ENCODE results near the gene AKT3. TPM values are rescaled to one million over a fixed set of nuclear protein-coding genes. Genes with fewer than 3 reads are reported as not detected.
"Not testable (repeated sequence)": the region's sequence is repeated elsewhere in the genome, so short reads cannot be mapped to it uniquely, and the experiment has no call there.

AKT3 gene
- total RNA-seq, 4 donors from 2014 or later = 8.5 to 16.0 (median 15.2) TPM

- Histone ChIP-seq H3K27ac (no peak overlapping the region), H3K4me1 (no peaks in the 10 kb centered on the region), H3K27me3 (no peaks in the 10 kb centered on the region), H3K4me3 (no peak overlapping the region), H3K9me3 (no peaks in the 10 kb centered on the region), H3K36me3 (no peaks in the 10 kb centered on the region)
- TF ChIP-seq POLR2A (IDR thresholded peaks at IDR 0.05) = no peak
- no peak for TF ChIP-seq CTCF (IDR thresholded peaks at IDR 0.05 in 4 of 5, conservative IDR thresholded peaks at IDR 0.05 in 1 of 5)
- intact Hi-C loops (cut with DNase I; ENCODE audit: low total_unique reads) = no loop called here
- ATAC-seq (no peak), DNase-seq (no peak)
- in situ Hi-C loops (cut with MboI; ENCODE audit: low sequenced_read_pairs in 4 of 4) = no loop called here
Measured at GRCh38 chr1:243594455-243594854, 255.6 kb downstream of the AKT3 start.

- intact Hi-C loops (cut with DNase I; ENCODE audit: low total_unique reads); H3K27me3 ChIP-seq; ATAC-seq; H3K27ac ChIP-seq; DNase-seq; H3K4me1 ChIP-seq; H3K36me3 ChIP-seq; H3K9me3 ChIP-seq; H3K4me3 ChIP-seq; in situ Hi-C loops (cut with MboI; ENCODE audit: low sequenced_read_pairs in 4 of 4): not testable (repeated sequence)
Measured at GRCh38 chr1:243589286-243589685, 260.8 kb downstream of the AKT3 start.

- H3K36me3 ChIP-seq = no peaks in the 10 kb centered on the region
- ATAC-seq (no peak), DNase-seq (no peak)
- no peak overlapping the region for H3K27ac ChIP-seq
- in situ Hi-C loops (cut with MboI; ENCODE audit: low sequenced_read_pairs in 4 of 4) = no loop called here
- H3K4me3 ChIP-seq = no peak overlapping the region
- H3K4me1 ChIP-seq = no peaks in the 10 kb centered on the region
- intact Hi-C loops (cut with DNase I; ENCODE audit: low total_unique reads) = no loop called here
- no peaks in the 10 kb centered on the region for H3K9me3 ChIP-seq
- no peak for TF ChIP-seq CTCF (IDR thresholded peaks at IDR 0.05 in 4 of 5, conservative IDR thresholded peaks at IDR 0.05 in 1 of 5)
- no peaks in the 10 kb centered on the region for H3K27me3 ChIP-seq
Measured at GRCh38 chr1:243587823-243588560, 262.1 kb downstream of the AKT3 start.

GRCh38 chr1:243587285-243587684 is 262.8 kb downstream of the AKT3 start:
- H3K9me3 ChIP-seq = peaks cover 0 to 5% (median 0%) of the 10 kb centered on the region in 3 donors
- no peaks in the 10 kb centered on the region for H3K4me1 ChIP-seq
- intact Hi-C loops (cut with DNase I; ENCODE audit: low total_unique reads) = no loop called here
- H3K27me3 ChIP-seq = no peaks in the 10 kb centered on the region
- no peak overlapping the region for H3K27ac ChIP-seq
- ATAC-seq = no peak
- H3K36me3 ChIP-seq = no peaks in the 10 kb centered on the region
- in situ Hi-C loops (cut with MboI; ENCODE audit: low sequenced_read_pairs in 4 of 4) = no loop called here
- TF ChIP-seq CTCF (IDR thresholded peaks at IDR 0.05 in 4 of 5, conservative IDR thresholded peaks at IDR 0.05 in 1 of 5) (no peak), POLR2A (IDR thresholded peaks at IDR 0.05) (no peak)
- no peak overlapping the region for H3K4me3 ChIP-seq
- DNase-seq = no peak

- DNase-seq = no peak
- Histone ChIP-seq H3K36me3 (no peaks in the 10 kb centered on the region), H3K27me3 (no peaks in the 10 kb centered on the region), H3K9me3 (peaks cover 0 to 6% (median 3%) of the 10 kb centered on the region in 3 donors), H3K4me3 (no peak overlapping the region), H3K27ac (no peak overlapping the region), H3K4me1 (no peaks in the 10 kb centered on the region)
- TF ChIP-seq CTCF (IDR thresholded peaks at IDR 0.05 in 4 of 5, conservative IDR thresholded peaks at IDR 0.05 in 1 of 5) (no peak), POLR2A (IDR thresholded peaks at IDR 0.05) (no peak)
- in situ Hi-C loops (cut with MboI; ENCODE audit: low sequenced_read_pairs in 4 of 4) = no loop called here
- ATAC-seq = no peak
- intact Hi-C loops (cut with DNase I; ENCODE audit: low total_unique reads) = no loop called here
Measured at GRCh38 chr1:243585982-243586381, 264.1 kb downstream of the AKT3 start.

All from gastrocnemius medialis (tissue), 4 donors.